SH-SY5Y (cell line): ENCODE data around the gene MZB1.

ENCODE experiments used
- GATA2 ChIP-seq: IDR thresholded peaks from 2 replicates; pipeline ENCODE4 v1.6.1; 2011; ENCODE audit warnings: mild to moderate bottlenecking, low read depth, low read length
- GATA3 ChIP-seq: IDR thresholded peaks from 2 replicates; pipeline ENCODE4 v1.6.1; 2011; ENCODE audit warnings: low read depth, mild to moderate bottlenecking, low read length, moderate library complexity

- TF ChIP-seq GATA2 (no peak), GATA3 (no peak)
Observed at GRCh38 chr5:139377226-139377625, 12.5 kb downstream of the MZB1 start.
